ENCODE results near the gene RUNX1.

Gene RUNX1

GRCh38 chr21:34939673-34940331 lies 109.3 kb downstream of the RUNX1 start:
- no peak for DNase-seq

- no peak for DNase-seq
Measured at GRCh38 chr21:34938089-34938764, 110.9 kb downstream of the RUNX1 start.

- DNase-seq = no peak
Measured at GRCh38 chr21:34936883-34937563, 112.1 kb downstream of the RUNX1 start.

GRCh38 chr21:34936371-34936789 lies 112.7 kb downstream of the RUNX1 start:
- DNase-seq = no peak

GRCh38 chr21:34935898-34936297 lies 113.2 kb downstream of the RUNX1 start:
- no peak for DNase-seq

- no peak for DNase-seq
Measured at GRCh38 chr21:34935452-34935851, 113.7 kb downstream of the RUNX1 start.

GRCh38 chr21:34934350-34934749 lies 114.8 kb downstream of the RUNX1 start:
- no peak for DNase-seq

GRCh38 chr21:34933609-34934335 lies 115.3 kb downstream of the RUNX1 start:
- no peak for DNase-seq

- DNase-seq = no peak
Measured at GRCh38 chr21:34932233-34932632, 116.9 kb downstream of the RUNX1 start.

GRCh38 chr21:34930971-34931370 lies 118.1 kb downstream of the RUNX1 start:
- no peak for DNase-seq

GRCh38 chr21:34928637-34929036 lies 120.5 kb downstream of the RUNX1 start:
- no peak for DNase-seq

GRCh38 chr21:34927992-34928391 lies 121.1 kb downstream of the RUNX1 start:
- no peak for DNase-seq

- no peak for DNase-seq
Measured at GRCh38 chr21:34926803-34927467, 122.2 kb downstream of the RUNX1 start.

- DNase-seq = no peak
Measured at GRCh38 chr21:34925597-34925996, 123.5 kb downstream of the RUNX1 start.

- no peak for DNase-seq
Measured at GRCh38 chr21:34924771-34925419, 124.2 kb downstream of the RUNX1 start.

GRCh38 chr21:34924194-34924593 lies 124.9 kb downstream of the RUNX1 start:
- no peak for DNase-seq

- DNase-seq = no peak
Measured at GRCh38 chr21:34923626-34924025, 125.5 kb downstream of the RUNX1 start.

- no peak for DNase-seq
Measured at GRCh38 chr21:34923202-34923601, 125.9 kb downstream of the RUNX1 start.

- no peak for DNase-seq
Measured at GRCh38 chr21:34922479-34922878, 126.6 kb downstream of the RUNX1 start.

GRCh38 chr21:34921151-34921550 lies 128.0 kb downstream of the RUNX1 start:
- DNase-seq = no peak

- DNase-seq = no peak
Measured at GRCh38 chr21:34919406-34919805, 129.7 kb downstream of the RUNX1 start.

GRCh38 chr21:34916446-34916845 lies 132.7 kb downstream of the RUNX1 start:
- no peak for DNase-seq
